SU-DHL-6 (cell line): ENCODE data around the gene ARAF.

ENCODE experiments used
- H2AFZ ChIP-seq: fragments of 200-600 bp; sonication (generic); 2 replicates; pipeline ENCODE4 v1.6.1; 2014; ENCODE audit warnings: low read depth, mild to moderate bottlenecking, moderate library complexity, mixed read lengths, antibody characterized with exemption, low read length; ENCODE audit not compliant: severe bottlenecking
- H3F3A ChIP-seq: fragments of 200-600 bp; shearing (Covaris generic); 2 replicates; pipeline ENCODE4 v1.6.0; 2016; ENCODE audit warnings: antibody characterized with exemption, mild to moderate bottlenecking; ENCODE audit not compliant: insufficient read depth
- H3K27ac ChIP-seq: fragments of 200-600 bp; sonication (generic); 2 replicates; pipeline ENCODE4 v1.5.1; 2016; ENCODE audit warnings: low read depth, mild to moderate bottlenecking, low read length, moderate library complexity, mixed read lengths
- H3K27me3 ChIP-seq: fragments of 200-600 bp; sonication (generic), shearing (Covaris generic); 2 replicates; pipeline ENCODE4 v1.6.0; 2014; ENCODE audit warnings: mild to moderate bottlenecking, low read length
- H3K36me3 ChIP-seq: fragments of 200-600 bp; sonication (generic); 2 replicates; pipeline ENCODE4 v1.6.1; 2014; ENCODE audit warnings: mild to moderate bottlenecking, low read length, mixed read lengths
- H3K4me2 ChIP-seq: fragments of 300-600, 200-600 bp; shearing (Covaris generic), sonication (generic); 2 replicates; pipeline ENCODE4 v1.6.0; 2014; ENCODE audit warnings: low read length, low read depth, mild to moderate bottlenecking; ENCODE audit not compliant: poor library complexity, severe bottlenecking
- H3K4me3 ChIP-seq: fragments of 200-600 bp; sonication (generic); 2 replicates; pipeline ENCODE4 v1.5.1; 2014; ENCODE audit warnings: antibody characterized with exemption, low read length, mild to moderate bottlenecking, mixed read lengths; ENCODE audit not compliant: insufficient read depth, poor library complexity, severe bottlenecking
- H3K79me2 ChIP-seq: fragments of 200-600 bp; sonication (generic); 2 replicates; pipeline ENCODE4 v1.6.1; 2014; ENCODE audit warnings: mild to moderate bottlenecking, low read length, moderate library complexity; ENCODE audit not compliant: insufficient read depth
- H3K9ac ChIP-seq: fragments of 200-600 bp; sonication (generic); 2 replicates; pipeline ENCODE4 v1.7.0; 2014; ENCODE audit warnings: mild to moderate bottlenecking, low read length
- H3K9me2 ChIP-seq: fragments of 200-600 bp; sonication (generic); replicated peaks from 2 replicates; pipeline ENCODE4 v1.6.1; 2014; ENCODE audit warnings: low read length; ENCODE audit not compliant: insufficient read depth
- H3K9me3 ChIP-seq: fragments of 200-600 bp; sonication (generic); 2 replicates; pipeline ENCODE4 v1.6.1; 2014; ENCODE audit warnings: low read length, mixed read lengths; ENCODE audit not compliant: insufficient read depth
- H4K20me1 ChIP-seq: fragments of 200-600 bp; sonication (generic); 2 replicates; pipeline ENCODE4 v1.6.1; 2014; ENCODE audit warnings: low read depth, mild to moderate bottlenecking, antibody characterized with exemption, low read length, moderate library complexity, mixed read lengths
- EZH2phosphoT487 ChIP-seq: fragments of 200-600 bp; sonication (generic), shearing (Covaris generic); conservative IDR thresholded peaks from 2 replicates; pipeline ENCODE4 v1.6.1; 2018; ENCODE audit warnings: mild to moderate bottlenecking, antibody characterized with exemption, low read length, moderate library complexity, mixed read lengths
- TF ChIP-seq, protein P1 (sequence below): fragments of 200-600 bp; sonication (generic); IDR thresholded peaks from one replicate; pipeline ENCODE4 v1.5.1; 2017; ENCODE audit warnings: antibody characterized with exemption, mild to moderate bottlenecking, low read length, moderate library complexity; ENCODE audit not compliant: insufficient read depth, poor library complexity, severe bottlenecking

Gene ARAF

GRCh38 chrX:47523713-47524166 is 37.3 kb upstream of the ARAF start:
- Histone ChIP-seq H3K36me3 (no peaks in the 10 kb centered on the region), H3K79me2 (no peaks in the 10 kb centered on the region), H3K9me3 (no peaks in the 10 kb centered on the region), H4K20me1 (no peaks in the 10 kb centered on the region), H2AFZ (peak overlapping the region; percentile 86), H3K9ac (peak overlapping the region; percentile 62), H3F3A (no peaks in the 10 kb centered on the region), H3K4me3 (peak overlapping the region; percentile 52), H3K27me3 (no peaks in the 10 kb centered on the region), H3K4me2 (peak overlapping the region; percentile 77), H3K9me2 (no peaks in the 10 kb centered on the region), H3K27ac (no peak overlapping the region)
- TF ChIP-seq, protein P1, sequence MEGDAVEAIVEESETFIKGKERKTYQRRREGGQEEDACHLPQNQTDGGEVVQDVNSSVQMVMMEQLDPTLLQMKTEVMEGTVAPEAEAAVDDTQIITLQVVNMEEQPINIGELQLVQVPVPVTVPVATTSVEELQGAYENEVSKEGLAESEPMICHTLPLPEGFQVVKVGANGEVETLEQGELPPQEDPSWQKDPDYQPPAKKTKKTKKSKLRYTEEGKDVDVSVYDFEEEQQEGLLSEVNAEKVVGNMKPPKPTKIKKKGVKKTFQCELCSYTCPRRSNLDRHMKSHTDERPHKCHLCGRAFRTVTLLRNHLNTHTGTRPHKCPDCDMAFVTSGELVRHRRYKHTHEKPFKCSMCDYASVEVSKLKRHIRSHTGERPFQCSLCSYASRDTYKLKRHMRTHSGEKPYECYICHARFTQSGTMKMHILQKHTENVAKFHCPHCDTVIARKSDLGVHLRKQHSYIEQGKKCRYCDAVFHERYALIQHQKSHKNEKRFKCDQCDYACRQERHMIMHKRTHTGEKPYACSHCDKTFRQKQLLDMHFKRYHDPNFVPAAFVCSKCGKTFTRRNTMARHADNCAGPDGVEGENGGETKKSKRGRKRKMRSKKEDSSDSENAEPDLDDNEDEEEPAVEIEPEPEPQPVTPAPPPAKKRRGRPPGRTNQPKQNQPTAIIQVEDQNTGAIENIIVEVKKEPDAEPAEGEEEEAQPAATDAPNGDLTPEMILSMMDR: no peak
- no peak for TF ChIP-seq EZH2phosphoT487

DNA sequence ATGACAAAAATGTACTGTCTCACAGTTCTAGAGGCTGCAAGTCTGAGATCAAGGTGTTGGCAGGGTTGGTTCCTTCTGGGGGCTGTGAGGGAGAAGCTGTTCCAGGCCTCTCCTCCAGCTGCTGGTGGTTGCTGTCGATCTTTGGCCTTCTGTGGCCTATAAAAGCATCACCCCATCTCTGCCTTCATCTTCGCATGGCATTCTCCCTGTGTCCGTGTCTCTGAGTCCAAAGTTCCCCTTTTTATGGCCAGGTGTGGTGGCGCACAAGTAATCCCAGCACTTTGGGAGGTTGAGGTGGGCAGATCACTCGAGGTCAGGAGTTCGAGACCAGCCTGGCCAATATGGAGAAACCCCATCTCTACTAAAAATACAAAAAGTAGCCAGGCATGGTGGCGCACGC is 31.5 kb upstream of the ARAF start:
- H3K27ac ChIP-seq: no peak overlapping the region
- H3F3A ChIP-seq: no peaks in the 10 kb centered on the region
- H3K9ac ChIP-seq: no peak overlapping the region
- no peaks in the 10 kb centered on the region for H4K20me1 ChIP-seq
- H3K4me2 ChIP-seq: no peak overlapping the region
- H3K36me3 ChIP-seq: no peaks in the 10 kb centered on the region
- H2AFZ ChIP-seq: no peak overlapping the region
- no peaks in the 10 kb centered on the region for H3K27me3 ChIP-seq
- no peak overlapping the region for H3K4me3 ChIP-seq
- H3K79me2 ChIP-seq: no peaks in the 10 kb centered on the region
- no peak for TF ChIP-seq EZH2phosphoT487
- TF ChIP-seq, protein P1: no peak
- no peaks in the 10 kb centered on the region for H3K9me3 ChIP-seq
- H3K9me2 ChIP-seq: no peaks in the 10 kb centered on the region

GRCh38 chrX:47530049-47530448 is 31.0 kb upstream of the ARAF start:
- TF ChIP-seq EZH2phosphoT487: no peak
- TF ChIP-seq, protein P1: no peak
- no peak overlapping the region for H3K27ac ChIP-seq
- no peak overlapping the region for H3K9ac ChIP-seq
- no peaks in the 10 kb centered on the region for H3K36me3 ChIP-seq
- H3K4me3 ChIP-seq: no peak overlapping the region
- no peaks in the 10 kb centered on the region for H3K9me2 ChIP-seq
- H2AFZ ChIP-seq: no peak overlapping the region
- H3K79me2 ChIP-seq: no peaks in the 10 kb centered on the region
- no peaks in the 10 kb centered on the region for H3K9me3 ChIP-seq
- no peaks in the 10 kb centered on the region for H3F3A ChIP-seq
- H4K20me1 ChIP-seq: no peaks in the 10 kb centered on the region
- H3K27me3 ChIP-seq: no peaks in the 10 kb centered on the region
- H3K4me2 ChIP-seq: no peak overlapping the region
